ENCODE results near the gene GAK.

Gene GAK

DNA sequence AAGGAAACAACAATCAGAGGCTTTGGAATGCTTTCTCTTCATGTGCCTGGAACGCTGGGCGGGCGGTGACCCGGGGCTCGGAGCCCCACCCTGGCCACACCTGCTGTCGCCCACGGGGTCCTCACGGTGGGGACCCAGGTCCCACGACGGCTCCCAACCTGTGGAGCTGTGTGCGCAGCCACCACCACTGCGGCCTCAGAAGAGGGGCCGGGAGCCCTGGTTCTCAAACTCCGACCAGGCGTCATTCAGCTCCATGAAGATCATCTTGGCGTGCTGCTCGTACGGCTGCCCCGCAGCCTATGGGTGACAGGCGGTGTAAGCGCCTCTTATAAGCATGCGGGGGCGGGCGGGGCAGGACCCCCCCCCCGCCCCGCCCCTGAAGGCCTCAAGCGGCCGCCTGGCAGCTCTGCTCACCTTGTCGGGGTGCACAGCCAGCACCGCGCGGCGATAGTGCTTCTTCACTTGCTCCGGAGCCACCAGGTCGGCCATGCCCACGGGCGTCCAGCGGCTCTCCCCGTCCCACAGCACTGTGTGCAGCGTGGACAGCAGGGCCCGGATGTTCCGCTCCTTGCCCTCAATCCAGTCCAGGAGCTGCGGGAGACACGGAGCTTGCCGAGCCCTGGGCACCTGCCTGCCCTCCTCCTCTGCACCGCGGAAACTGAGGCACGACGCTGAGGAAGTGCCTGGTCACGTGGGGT lies 82.5 kb downstream of the GAK start:
- no peak for DNase-seq (ENCODE audit: low spot score)

DNA sequence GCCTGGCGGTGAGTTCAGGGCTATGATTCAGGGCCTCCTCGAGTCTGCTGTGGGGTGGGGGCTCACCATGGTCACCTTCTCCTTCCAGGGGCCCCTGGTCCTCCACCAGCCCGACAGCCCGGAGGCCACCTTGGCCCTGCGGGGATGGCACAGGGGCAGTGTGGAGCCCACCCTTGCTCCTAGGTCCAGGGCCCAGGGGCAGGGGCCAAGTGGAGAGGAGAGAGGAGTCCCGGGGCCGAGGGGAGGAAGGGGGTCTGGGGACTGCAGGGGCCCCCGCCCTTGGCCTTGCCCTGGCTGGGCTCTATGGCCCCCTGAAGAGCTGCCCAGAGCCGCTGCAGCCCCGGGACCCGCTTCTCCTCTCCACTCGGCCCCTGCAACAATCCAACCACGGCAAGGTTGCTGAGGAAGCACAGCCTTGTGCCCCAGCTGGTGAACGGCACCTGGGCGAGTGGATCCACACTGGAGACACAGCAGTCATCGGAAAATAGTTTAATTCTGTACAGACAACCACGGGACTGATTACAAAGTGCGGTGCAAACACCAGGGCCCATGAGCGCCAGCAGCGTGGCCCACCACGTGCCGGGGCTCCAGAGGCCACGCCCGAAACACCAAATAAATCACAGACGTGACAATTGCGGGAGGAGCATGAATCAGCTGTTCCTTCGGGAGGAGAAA lies 83.2 kb downstream of the GAK start:
- DNase-seq (ENCODE audit: low spot score) = no peak

DNA sequence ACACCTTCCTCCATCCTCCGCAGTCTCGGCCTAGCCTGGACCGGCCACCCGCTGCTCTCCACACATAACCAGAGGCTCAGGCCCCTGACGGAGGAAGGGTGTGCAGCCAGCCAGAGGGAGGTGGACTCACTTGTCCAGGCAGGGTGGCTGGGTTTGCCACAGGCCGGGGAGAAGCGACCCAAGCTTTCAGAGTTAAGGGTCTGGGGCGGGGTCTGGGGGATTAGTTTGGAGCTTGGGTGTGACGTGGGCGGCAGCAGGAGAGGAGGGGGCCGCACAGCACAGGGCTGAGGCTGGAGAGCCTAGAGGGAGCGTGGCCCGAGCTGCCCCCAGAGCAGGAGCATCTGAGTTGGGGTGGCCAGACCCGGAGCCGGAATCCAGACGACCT lies 83.8 kb downstream of the GAK start:
- no peak for DNase-seq (ENCODE audit: low spot score)

DNA sequence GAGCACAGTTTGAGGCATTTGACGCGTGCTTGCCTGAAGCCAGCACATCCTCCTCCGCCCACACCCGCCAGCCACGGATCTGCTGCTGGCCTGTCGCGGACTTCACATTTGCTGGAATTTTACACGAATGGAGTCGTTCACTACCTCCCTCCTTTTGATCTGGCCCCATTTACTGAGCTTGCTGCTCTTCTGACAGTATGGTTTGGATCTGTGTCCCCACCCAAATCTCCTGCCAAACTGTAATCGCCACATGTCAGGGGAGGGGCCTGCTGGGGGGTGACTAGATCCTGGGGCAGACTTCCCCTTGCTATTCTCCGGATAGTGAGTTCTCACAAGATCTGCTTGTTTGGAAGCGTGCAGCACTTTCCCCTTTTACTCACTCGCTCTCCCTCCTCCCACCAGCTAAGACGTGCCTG lies 86.3 kb downstream of the GAK start:
- no peak for DNase-seq (ENCODE audit: low spot score)

DNA sequence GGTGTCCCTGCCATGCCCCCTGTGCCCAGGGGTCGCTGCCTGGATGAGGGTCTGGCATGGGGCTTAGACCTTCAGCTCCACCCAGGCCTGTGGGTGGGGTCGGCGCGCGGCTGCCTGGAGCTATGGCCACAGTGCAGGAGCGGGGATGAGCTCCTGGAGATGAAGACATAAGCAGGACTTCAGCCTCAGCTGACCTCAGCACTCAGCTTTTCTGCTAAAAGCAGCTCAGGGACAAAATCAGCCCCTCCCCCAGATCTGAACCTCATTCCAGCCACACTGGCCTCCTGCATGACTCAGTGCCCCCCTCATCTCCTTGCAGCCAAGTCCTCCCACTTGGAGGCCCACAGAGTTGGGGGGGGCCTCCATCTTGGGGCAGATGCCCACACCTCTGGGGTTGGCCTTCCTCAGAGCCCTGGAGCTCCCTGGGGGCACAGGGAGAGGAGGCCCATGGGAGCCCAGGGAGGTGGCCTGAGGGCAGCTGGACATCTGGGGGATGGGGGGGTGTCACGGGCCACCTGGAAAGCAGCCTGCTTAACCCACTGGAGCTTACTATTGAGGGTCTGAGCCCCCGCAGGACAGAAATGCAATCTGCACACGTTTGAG lies 86.8 kb downstream of the GAK start:
- no peak for DNase-seq (ENCODE audit: low spot score)

DNA sequence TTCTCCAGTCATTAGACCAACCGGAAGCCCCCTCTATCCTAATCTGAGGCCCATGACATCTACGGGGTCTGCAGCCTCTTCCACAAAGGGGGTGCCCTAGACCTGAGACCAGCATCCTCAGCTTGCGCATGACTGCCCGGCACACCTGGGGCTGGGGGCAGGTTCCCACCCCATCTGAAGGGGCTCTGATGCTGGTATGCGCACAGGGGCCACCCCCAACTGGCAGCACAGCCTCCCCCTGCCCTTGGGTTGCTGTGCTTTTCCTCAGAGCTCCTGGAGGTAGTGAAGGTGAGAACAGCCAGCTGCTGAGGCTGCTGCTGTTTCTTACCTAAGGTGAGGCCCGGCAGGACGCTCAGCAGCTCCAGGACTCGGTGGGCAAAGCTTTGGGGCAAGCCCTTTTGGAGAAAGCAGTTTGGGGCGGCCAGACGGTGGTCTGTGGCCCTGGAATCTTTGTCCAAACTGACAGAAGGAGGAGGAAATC lies 87.3 kb downstream of the GAK start:
- no peak for DNase-seq (ENCODE audit: low spot score)

DNA sequence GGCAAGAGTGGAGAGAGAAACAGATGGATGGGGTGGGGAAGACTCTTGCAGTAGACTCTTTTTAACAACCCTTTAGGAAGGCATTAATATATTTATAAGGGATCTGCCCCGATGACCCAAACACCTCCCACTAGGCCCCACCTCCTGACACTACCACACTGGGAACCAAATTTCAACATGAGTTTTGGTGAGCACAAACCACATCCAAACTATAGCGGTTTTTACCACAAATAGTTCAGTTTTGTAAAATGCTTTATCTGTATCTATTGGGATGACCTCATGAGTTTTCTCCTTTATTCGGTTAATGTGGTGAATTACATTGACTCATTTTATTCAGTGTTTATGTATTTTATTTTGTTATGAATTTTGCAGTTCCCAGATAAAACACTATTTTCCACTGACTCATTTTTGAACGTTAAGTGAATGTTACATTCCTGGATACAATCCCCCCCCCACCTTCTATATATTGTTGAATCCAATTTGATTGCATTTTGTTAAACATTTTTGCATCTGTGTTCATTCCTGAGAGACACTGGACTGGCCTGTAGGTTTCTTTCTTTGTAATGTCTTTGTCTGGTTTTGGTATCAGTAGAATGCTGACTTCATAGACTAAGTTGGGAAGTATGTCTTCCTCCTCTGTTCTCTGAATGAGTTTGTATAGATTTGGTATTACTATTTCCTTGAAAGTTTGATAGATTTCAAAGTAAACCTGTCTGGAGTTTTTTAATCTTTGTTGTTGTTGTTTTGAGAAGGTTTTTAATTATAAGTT lies 92.3 kb downstream of the GAK start:
- DNase-seq (ENCODE audit: low spot score) = no peak

DNA sequence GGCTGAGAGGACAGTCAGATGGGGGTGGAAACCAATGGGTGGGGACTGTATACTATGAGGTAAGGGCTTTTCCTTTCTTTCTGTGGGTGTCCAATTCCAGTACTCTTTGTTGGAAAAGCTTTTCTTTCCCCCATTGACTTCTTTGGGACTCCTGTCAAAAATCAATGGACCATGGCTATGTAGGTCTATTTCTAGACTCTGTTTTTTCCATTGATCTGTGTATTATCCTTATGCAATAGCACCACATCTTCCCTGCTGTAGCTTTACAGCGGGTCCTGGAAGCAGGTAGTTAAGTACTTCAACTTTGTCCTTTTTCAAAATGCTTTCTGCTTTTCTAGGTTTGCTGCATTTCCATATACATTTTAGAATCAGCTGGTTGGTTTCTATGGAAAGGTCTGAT lies 94.3 kb downstream of the GAK start:
- no peak for DNase-seq (ENCODE audit: low spot score)

DNA sequence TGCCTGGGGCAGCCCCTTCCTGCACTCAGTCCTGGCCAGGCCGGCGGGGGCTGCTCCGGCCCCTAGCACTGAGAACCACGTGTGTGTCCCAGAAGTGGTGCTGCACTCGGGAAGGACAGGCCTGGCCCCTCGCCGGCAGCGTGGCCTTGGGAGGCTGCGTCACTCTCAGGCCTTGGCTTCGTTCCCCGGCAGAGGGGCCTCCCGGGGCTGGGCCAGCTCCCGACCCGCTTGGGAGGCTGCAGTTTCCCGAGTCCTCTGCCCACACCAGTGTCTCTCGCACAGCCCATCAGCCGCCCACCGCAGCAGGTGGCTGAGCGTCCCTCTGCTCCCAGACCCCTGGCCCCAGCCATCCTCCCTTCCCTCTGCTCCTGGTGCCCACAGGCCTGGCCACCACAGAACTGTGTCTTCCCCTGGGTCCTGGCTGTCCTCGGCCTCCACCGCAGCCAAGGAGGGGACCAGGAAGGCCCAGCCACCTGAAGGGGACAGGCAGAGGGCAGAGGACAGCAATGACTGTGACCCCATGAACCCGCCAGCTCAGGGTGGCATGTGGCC lies 95.3 kb downstream of the GAK start:
- no peak for DNase-seq (ENCODE audit: low spot score)

DNA sequence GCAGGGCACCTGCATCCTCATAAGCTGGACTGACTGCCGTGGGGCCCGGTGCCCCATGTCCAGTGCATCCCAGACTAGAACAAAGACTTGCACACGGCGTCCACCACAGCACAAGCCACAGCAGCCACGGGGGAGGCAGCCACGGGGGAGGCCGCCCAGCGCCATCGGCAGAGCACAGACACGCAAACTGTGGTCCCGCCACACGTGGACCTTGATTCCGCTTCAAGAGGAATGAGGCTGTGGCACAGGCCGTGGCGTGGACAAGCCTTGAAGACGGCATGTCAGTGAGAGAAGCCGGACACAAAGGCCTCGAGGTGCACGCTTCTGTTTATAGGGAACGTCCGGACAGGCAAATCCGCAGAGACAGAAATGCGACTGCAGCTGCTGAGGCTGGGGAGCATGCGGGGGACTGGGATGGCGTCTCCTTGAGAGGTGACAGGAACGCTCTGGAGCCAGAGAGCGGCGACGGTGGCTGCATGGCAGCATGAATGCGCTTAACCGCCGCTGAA lies 96.1 kb downstream of the GAK start:
- DNase-seq (ENCODE audit: low spot score) = no peak

DNA sequence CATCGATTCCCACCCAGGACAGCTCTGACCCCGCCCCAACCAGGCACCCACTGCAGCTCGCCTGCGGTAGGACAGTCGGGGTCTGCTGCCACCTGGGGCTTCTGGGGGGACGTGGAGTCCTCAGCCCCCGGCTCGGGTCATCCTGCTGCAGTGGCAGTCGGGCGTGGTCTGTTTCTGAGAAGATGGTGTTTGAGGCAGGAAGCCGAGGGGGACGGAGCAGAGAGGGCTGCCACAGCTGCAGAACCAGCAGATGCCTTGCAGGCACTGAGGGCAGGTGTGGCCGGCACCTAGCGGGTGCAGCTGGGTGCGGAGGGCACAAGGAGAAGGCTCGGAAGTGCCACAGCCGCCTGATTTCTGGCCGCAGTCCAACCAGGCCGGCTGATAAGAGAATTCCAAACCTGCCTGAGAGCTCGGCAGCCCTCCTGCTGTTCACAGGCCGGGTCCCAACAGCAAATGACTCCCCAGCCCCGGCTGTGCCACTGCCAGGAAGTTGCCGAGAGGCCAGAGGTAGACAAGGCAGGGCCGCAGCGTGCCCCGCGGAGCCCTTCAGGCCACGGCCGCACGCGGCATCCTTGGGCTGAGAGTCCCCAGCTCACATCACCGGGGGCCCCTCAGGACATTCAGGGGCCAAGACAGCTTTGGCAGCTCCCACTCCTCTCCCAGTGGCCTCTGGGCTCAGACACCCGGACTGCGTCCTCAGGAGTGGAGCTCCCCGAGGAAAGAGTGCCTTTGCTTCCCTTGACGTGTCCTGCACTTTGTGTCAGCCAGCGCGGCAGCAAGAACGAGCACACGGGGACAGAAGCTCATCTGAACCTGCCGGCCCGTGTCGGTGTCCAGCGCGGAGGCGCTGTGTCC lies 96.7 kb downstream of the GAK start:
- no peak for DNase-seq (ENCODE audit: low spot score)

DNA sequence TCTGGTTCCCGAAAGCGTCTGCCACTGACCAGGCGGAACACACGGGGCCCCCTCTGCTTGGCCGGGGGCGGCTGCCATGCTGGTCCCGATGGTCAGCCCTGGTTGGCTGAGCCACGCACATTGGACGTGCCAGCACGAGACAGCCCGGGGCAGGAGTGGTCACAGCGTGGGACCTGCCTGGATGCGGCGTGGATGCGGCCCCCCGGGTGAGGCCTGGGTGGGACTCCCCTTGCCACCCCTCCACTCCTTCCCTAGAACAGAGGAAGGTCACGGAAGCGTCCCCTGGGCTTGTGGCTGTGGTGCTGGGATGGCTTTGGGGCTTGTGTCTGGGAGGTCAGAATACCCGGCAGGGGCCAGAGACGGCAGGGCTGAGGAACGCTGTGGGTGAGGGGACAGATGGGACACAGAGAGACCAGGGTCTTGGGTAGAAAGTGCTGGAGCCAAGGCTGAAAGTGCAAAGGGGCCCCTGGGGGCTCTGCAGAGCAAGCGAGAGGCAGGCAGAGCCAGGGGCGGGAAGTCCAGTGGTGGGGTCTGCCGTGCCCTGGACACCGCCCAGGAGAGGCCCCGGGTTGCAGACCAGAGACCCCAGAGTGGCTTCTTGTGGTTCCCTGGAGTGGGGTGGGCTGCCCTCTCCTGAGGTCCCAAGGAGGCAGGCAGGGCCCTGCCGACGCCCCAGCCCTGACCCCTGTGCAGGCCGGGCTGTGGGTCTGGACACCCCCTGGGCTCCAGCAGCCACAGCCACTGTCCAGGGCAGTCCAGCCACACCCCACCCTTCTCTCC lies 97.6 kb downstream of the GAK start:
- DNase-seq (ENCODE audit: low spot score) = no peak

DNA sequence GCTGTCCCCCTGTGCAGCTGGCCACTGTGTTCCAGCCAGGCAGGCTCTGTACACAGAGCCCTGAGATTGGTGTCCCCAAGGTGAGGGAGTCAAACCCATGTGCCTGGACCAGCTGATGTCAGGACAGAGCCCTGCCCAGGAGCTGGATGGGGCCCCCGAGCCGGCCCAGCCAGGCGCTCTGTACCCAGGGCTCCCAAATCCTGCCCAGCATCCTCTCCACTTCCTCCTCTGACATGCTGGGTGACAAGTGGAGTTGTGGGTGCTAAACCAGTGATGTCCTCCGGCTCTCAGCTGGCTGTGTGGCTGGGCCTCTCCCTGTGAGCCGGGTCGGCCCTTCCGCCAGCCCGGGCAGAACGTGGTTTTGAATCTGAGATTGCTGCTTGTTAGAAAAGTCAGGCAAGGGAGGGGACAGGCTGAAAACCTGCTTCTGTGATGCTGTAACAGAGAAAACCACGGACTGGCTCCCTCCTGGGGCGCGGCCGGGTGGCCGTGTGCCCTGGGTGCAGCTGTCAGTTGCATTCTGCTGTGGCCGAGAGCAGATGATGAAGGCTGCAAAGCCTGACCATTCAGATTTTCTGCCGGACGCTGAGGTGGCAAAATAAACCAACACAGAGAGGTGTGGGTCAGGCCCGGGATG lies 98.3 kb downstream of the GAK start:
- DNase-seq (ENCODE audit: low spot score) = no peak

DNA sequence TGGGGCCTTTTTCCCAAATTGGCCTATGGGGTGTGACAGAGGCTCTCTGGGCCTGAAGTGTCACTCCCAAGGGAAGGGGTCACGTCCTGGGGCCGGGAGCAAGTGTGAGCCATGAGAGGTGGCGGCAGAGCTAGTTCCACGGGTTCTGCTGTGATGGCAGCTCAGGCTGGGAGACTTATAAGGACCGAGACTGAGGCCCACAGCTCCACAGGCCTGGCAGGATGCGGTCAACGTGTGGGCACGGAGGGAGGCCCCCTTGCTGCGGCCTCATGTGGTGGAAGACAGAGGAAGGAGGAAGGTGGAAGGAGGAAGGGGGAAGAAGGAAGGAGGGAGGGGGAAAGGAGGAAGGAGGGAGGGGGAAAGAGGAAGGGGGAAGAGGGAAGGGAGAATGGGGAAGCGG lies 99.0 kb downstream of the GAK start:
- DNase-seq (ENCODE audit: low spot score) = no peak

DNA sequence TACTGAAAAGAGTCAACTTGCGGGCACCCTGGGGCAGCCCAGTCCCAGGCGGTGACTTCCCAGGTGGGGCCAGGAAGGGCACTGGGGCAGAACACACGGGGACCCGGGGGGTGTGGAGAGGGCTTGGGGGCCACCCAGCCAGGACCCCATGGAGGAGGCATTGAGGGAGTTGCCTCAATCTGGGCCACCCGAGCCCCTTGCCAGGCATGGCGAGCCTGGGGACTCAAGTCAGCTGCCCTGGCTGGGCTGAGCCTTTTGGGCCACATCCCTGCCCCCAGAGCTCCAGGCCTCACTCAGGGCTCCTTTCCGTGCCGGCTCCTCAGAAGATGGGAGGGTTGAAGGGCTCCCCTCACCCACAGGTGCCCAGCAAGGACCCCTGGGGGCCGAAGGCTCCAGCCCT lies 99.6 kb downstream of the GAK start:
- DNase-seq (ENCODE audit: low spot score) = no peak

DNA sequence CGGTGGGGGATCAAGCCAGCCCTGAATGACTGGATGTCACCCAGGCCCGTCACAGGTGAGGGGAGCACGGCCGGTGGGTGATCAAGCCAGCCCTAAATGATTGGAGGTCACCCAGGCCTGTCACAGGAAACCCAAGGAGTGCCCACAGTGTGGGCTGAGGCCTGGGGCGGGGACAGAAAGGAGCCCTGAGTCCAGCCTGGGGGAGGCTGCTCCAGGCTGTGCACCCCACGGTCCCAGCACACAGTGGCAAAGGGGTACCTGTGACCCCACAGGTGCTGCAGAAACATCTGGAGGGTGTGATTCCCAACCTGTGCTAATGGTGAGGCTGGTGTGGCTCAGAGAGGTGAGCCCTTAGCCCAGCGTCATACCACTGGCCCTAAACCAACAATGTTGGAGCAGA lies 100.0 kb downstream of the GAK start:
- no peak for DNase-seq (ENCODE audit: low spot score)

DNA sequence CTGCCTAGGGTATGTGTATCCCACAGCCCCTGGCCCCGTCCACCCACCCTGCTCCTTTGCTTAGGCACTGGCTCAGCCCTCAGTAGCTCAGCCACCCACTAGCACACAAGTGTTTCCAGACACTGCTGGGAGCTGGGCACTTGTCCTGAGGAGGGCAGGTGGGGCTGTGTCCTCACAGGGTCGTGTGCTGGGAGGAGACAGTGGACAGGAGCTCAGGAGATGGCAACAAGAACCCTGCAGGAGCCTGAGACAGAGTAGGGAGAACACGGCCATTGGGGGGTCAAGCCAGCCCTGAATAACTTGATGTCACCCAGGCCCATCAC lies 100.7 kb downstream of the GAK start:
- DNase-seq (ENCODE audit: low spot score) = no peak

DNA sequence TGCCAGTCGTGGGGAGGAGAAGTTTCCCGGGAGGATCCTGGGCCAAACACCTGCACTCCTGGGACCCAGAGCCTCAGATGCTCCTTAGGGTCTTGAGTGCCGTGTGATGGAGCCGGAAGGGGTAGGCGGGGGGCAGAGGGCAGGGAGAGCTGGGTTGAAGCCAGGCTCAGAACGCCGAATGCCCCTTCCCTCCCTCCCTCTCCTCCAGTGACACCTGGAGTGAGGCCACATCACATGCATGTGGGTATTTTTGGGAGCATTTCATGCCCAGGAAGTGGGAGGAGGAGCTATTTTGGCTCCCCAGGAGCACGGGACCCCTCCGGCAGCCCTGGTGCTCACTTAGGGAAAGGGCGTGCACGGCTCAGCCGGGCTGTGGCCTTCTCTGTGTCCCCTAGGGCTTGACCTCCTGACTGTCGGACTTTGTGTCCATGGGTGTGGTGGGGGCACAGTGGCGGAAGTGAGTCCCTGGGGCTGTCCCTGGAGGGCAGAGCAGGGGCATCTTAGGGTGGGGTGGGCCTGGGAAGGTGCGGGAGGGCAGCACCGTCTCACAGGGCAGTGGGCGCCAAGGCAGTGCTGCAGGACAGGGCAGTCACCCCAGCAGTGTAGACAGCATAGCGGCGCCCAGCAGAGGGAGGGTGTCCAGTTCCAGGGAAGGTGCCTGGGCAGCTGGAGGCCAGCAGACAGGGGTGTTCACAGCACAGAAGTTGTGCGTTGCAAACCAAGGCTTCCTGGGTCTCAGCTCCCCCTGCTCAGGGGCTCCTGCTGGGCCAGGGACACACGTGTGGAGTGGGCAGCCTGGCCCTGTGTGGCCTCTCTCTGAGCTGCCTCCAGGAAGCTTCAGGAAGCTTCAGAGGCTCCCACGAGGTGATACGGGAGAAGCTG lies 101.3 kb downstream of the GAK start:
- no peak for DNase-seq (ENCODE audit: low spot score)
